ENCODE results near the gene FRS2. TPM values are rescaled to one million over a fixed set of nuclear protein-coding genes. Genes with fewer than 3 reads are reported as not detected.

Gene FRS2
- total RNA-seq, 2 donors from 2014 or later: 11.0 to 12.8 TPM

GRCh38 chr12:69519871-69520270 lies 49.7 kb downstream of the FRS2 start:
- Mint-ChIP-seq H3K27me3 (no peaks in the 10 kb centered on the region), H3K9me3 (peaks cover 14% of the 10 kb centered on the region), H3K4me1 (peaks cover 43% of the 10 kb centered on the region), H3K36me3 (ENCODE audit: low read depth) (no peaks in the 10 kb centered on the region), H3K27ac (no peak overlapping the region), H3K4me3 (no peak overlapping the region)
- no peak for ATAC-seq (replicated peaks)

- H3K27me3 Mint-ChIP-seq: no peaks in the 10 kb centered on the region
- H3K27ac Mint-ChIP-seq: no peak overlapping the region
- H3K36me3 Mint-ChIP-seq (ENCODE audit: low read depth): no peaks in the 10 kb centered on the region
- peaks cover 14% of the 10 kb centered on the region for H3K9me3 Mint-ChIP-seq
- peaks cover 40% of the 10 kb centered on the region for H3K4me1 Mint-ChIP-seq
- ATAC-seq (replicated peaks): no peak
- H3K4me3 Mint-ChIP-seq: no peak overlapping the region
These were observed 53.5 kb downstream of the FRS2 start for GRCh38 chr12:69523433-69524330.

- Mint-ChIP-seq H3K27me3 (no peaks in the 10 kb centered on the region), H3K9me3 (peaks cover 14% of the 10 kb centered on the region), H3K27ac (no peak overlapping the region), H3K4me1 (peaks cover 44% of the 10 kb centered on the region), H3K4me3 (no peak overlapping the region), H3K36me3 (ENCODE audit: low read depth) (no peaks in the 10 kb centered on the region)
- no peak for ATAC-seq (replicated peaks)
These were observed 54.1 kb downstream of the FRS2 start for GRCh38 chr12:69524331-69524630.

- ATAC-seq (replicated peaks): no peak
- H3K36me3 Mint-ChIP-seq (ENCODE audit: low read depth): no peaks in the 10 kb centered on the region
- no peak overlapping the region for H3K27ac Mint-ChIP-seq
- H3K4me3 Mint-ChIP-seq: no peak overlapping the region
- peaks cover 14% of the 10 kb centered on the region for H3K9me3 Mint-ChIP-seq
- H3K27me3 Mint-ChIP-seq: no peaks in the 10 kb centered on the region
- H3K4me1 Mint-ChIP-seq: peaks cover 38% of the 10 kb centered on the region
These were observed 54.7 kb downstream of the FRS2 start for GRCh38 chr12:69524755-69525469.

GRCh38 chr12:69527506-69528272 lies 57.5 kb downstream of the FRS2 start:
- Mint-ChIP-seq H3K27me3 (no peaks in the 10 kb centered on the region), H3K4me1 (peaks cover 32% of the 10 kb centered on the region), H3K4me3 (no peak overlapping the region), H3K9me3 (peaks cover 5% of the 10 kb centered on the region), H3K36me3 (ENCODE audit: low read depth) (peaks cover 7% of the 10 kb centered on the region), H3K27ac (peak overlapping the region; percentile 4)
- ATAC-seq (replicated peaks): peak; percentile 57

GRCh38 chr12:69529021-69529420 lies 58.8 kb downstream of the FRS2 start:
- peak; percentile 72 for ATAC-seq (replicated peaks)

GRCh38 chr12:69533844-69534243 lies 63.7 kb downstream of the FRS2 start:
- Mint-ChIP-seq H3K36me3 (ENCODE audit: low read depth) (peaks cover 29% of the 10 kb centered on the region), H3K9me3 (no peaks in the 10 kb centered on the region), H3K4me1 (peaks cover 25% of the 10 kb centered on the region), H3K27me3 (no peaks in the 10 kb centered on the region), H3K4me3 (peak overlapping the region; percentile 42), H3K27ac (peak overlapping the region; percentile 53)
- no peak for ATAC-seq (replicated peaks)

More at GRCh38 chr12:69529021-69529420, 58.8 kb downstream of the FRS2 start:
- peaks cover 17% of the 10 kb centered on the region for H3K36me3 Mint-ChIP-seq (ENCODE audit: low read depth)
- peaks cover 25% of the 10 kb centered on the region for H3K4me1 Mint-ChIP-seq
- peak overlapping the region; percentile 3 for H3K27ac Mint-ChIP-seq
- no peak overlapping the region for H3K4me3 Mint-ChIP-seq
- no peaks in the 10 kb centered on the region for H3K27me3 Mint-ChIP-seq
- no peaks in the 10 kb centered on the region for H3K9me3 Mint-ChIP-seq

- no peaks in the 10 kb centered on the region for H3K27me3 Mint-ChIP-seq
- ATAC-seq (replicated peaks): peak; percentile 99
- peak overlapping the region; percentile 53 for H3K27ac Mint-ChIP-seq
- H3K4me1 Mint-ChIP-seq: peaks cover 22% of the 10 kb centered on the region
- H3K9me3 Mint-ChIP-seq: no peaks in the 10 kb centered on the region
- peaks cover 35% of the 10 kb centered on the region for H3K36me3 Mint-ChIP-seq (ENCODE audit: low read depth)
- H3K4me3 Mint-ChIP-seq: peak overlapping the region; percentile 42
These were observed 64.2 kb downstream of the FRS2 start for GRCh38 chr12:69534389-69534822.

GRCh38 chr12:69540987-69541386 lies 70.8 kb downstream of the FRS2 start:
- ATAC-seq (replicated peaks): no peak
- Mint-ChIP-seq H3K4me1 (peaks cover 5% of the 10 kb centered on the region), H3K9me3 (peaks cover 6% of the 10 kb centered on the region), H3K27me3 (no peaks in the 10 kb centered on the region), H3K27ac (no peak overlapping the region), H3K4me3 (no peak overlapping the region), H3K36me3 (ENCODE audit: low read depth) (peaks cover 36% of the 10 kb centered on the region)

GRCh38 chr12:69544087-69544486 lies 73.9 kb downstream of the FRS2 start:
- Mint-ChIP-seq H3K9me3 (peaks cover 6% of the 10 kb centered on the region), H3K4me1 (peaks cover 13% of the 10 kb centered on the region), H3K36me3 (ENCODE audit: low read depth) (peaks cover 22% of the 10 kb centered on the region), H3K27ac (no peak overlapping the region), H3K27me3 (no peaks in the 10 kb centered on the region), H3K4me3 (no peak overlapping the region)
- peak; percentile 32 for ATAC-seq (replicated peaks)

- Mint-ChIP-seq H3K4me3 (no peak overlapping the region), H3K27me3 (no peaks in the 10 kb centered on the region), H3K9me3 (peaks cover 6% of the 10 kb centered on the region), H3K36me3 (ENCODE audit: low read depth) (peaks cover 17% of the 10 kb centered on the region), H3K27ac (no peak overlapping the region), H3K4me1 (peaks cover 13% of the 10 kb centered on the region)
- peak; percentile 23 for ATAC-seq (replicated peaks)
These were observed 74.9 kb downstream of the FRS2 start for GRCh38 chr12:69545081-69545480.

GRCh38 chr12:69546693-69547438 lies 76.7 kb downstream of the FRS2 start:
- H3K27ac Mint-ChIP-seq: peak overlapping the region; percentile 33
- no peaks in the 10 kb centered on the region for H3K27me3 Mint-ChIP-seq
- H3K4me1 Mint-ChIP-seq: peaks cover 13% of the 10 kb centered on the region
- ATAC-seq (replicated peaks): peak; percentile 89
- H3K9me3 Mint-ChIP-seq: peaks cover 6% of the 10 kb centered on the region
- H3K36me3 Mint-ChIP-seq (ENCODE audit: low read depth): peaks cover 9% of the 10 kb centered on the region
- peak overlapping the region; percentile 5 for H3K4me3 Mint-ChIP-seq

GRCh38 chr12:69548687-69549086 lies 78.5 kb downstream of the FRS2 start:
- Mint-ChIP-seq H3K4me1 (peaks cover 8% of the 10 kb centered on the region), H3K27ac (no peak overlapping the region), H3K9me3 (peaks cover under 1% of the 10 kb centered on the region), H3K36me3 (ENCODE audit: low read depth) (peaks cover 2% of the 10 kb centered on the region), H3K4me3 (no peak overlapping the region), H3K27me3 (no peaks in the 10 kb centered on the region)
- ATAC-seq (replicated peaks): no peak
